Common myeloid progenitor, CD34-positive (primary cell): ENCODE measurements around the gene SPATA20.

ENCODE experiments used
- CTCF ChIA-PET: fragments of 350-600 bp; sonication (Branson Sonifier 250); formaldehyde crosslinking; loops from one replicate; lab custom pipeline; 2021; ENCODE audit warnings: antibody characterized with exemption; lab: Charles Lee
- POLR2A ChIA-PET: fragments of 350-600 bp; sonication (Branson Sonifier 250); formaldehyde crosslinking; loops from one replicate; lab custom pipeline; 2021; ENCODE audit warnings: antibody characterized with exemption; lab: Charles Lee
- DNase-seq, 3 donors: peaks; one replicate each; pipeline versions ENCODE4 v3.0.0 to v3.0.0-alpha.2; 2013
- H3K27ac ChIP-seq, 2 experiments: 1 replicate in 1 of 2; 2 replicates in 1 of 2; pipeline ENCODE4 v1.7.0; 2013; ENCODE audit warnings: inconsistent platforms in 2 of 2, low read length in 2 of 2, mild to moderate bottlenecking in 2 of 2, low read depth in 1 of 2, moderate library complexity in 1 of 2; ENCODE audit not compliant: severe bottlenecking in 2 of 2, insufficient read depth in 1 of 2, poor library complexity in 1 of 2
- H3K27me3 ChIP-seq, 5 experiments: replicated peaks in 2 of 5; 1 replicate in 3 of 5; 2 replicates in 2 of 5; pipeline versions ENCODE4 v1.6.1 to v1.7.0; 2013; ENCODE audit warnings: low read length in 4 of 5, mild to moderate bottlenecking in 2 of 5, moderate library complexity in 2 of 5, inconsistent platforms in 1 of 5; ENCODE audit not compliant: insufficient read depth in 5 of 5, control insufficient read depth in 4 of 5
- H3K36me3 ChIP-seq, 4 experiments: 1 replicate in 2 of 4; 2 replicates in 2 of 4; pipeline versions ENCODE4 v1.6.1 to v1.7.0; 2013; ENCODE audit warnings: low read length in 3 of 4, control low read depth in 1 of 4, mild to moderate bottlenecking in 1 of 4; ENCODE audit not compliant: control insufficient read depth in 4 of 4, insufficient read depth in 4 of 4
- H3K4me1 ChIP-seq, 4 experiments: 1 replicate in 3 of 4; 2 replicates in 1 of 4; pipeline versions ENCODE4 v1.6.1 to v1.7.1; 2013; ENCODE audit warnings: low read length in 3 of 4, mild to moderate bottlenecking in 3 of 4, control low read depth in 1 of 4, inconsistent platforms in 1 of 4, moderate library complexity in 1 of 4; ENCODE audit not compliant: control insufficient read depth in 4 of 4, insufficient read depth in 4 of 4; ENCODE audit errors: control extremely low read depth in 1 of 4
- H3K4me3 ChIP-seq, 7 experiments: 1 replicate in 4 of 7; 2 replicates in 3 of 7; pipeline versions ENCODE4 v1.5.1 to v1.7.0; 2013; ENCODE audit warnings: mild to moderate bottlenecking in 7 of 7, low read length in 6 of 7, moderate library complexity in 6 of 7, inconsistent platforms in 2 of 7, low read depth in 2 of 7, control low read depth in 1 of 7; ENCODE audit not compliant: insufficient read depth in 4 of 7, control insufficient read depth in 1 of 7; ENCODE audit errors: extremely low read depth in 1 of 7
- H3K9me3 ChIP-seq, 5 experiments: 1 replicate in 4 of 5; 2 replicates in 1 of 5; pipeline versions ENCODE4 v1.6.1 to v1.7.1; 2013; ENCODE audit warnings: low read length in 4 of 5, mild to moderate bottlenecking in 2 of 5, inconsistent platforms in 1 of 5, low read depth in 1 of 5, moderate library complexity in 1 of 5; ENCODE audit not compliant: control insufficient read depth in 4 of 5, insufficient read depth in 2 of 5; ENCODE audit errors: control extremely low read depth in 1 of 5
- WGBS: methylation state at CpG from one replicate; pipeline ENCODE4 v1.1.5; 2013; ENCODE audit not compliant: insufficient coverage; 5-methylcytosine and 5-hydroxymethylcytosine counted together

Gene SPATA20

GRCh38 chr17:50565402-50566350 lies 18.7 kb downstream of the SPATA20 start:
- Histone ChIP-seq H3K27me3 (peaks cover 0 to 71% (median 30%) of the 10 kb centered on the region in 5 experiments), H3K27ac (no peak overlapping the region), H3K4me1 (peaks cover 0 to 28% (median 20%) of the 10 kb centered on the region in 4 experiments), H3K4me3 (no peak overlapping the region), H3K36me3 (no peaks in the 10 kb centered on the region), H3K9me3 (no peaks in the 10 kb centered on the region)
- WGBS: 47% methylated on average over 8 of the region's 10 CpGs
- peak; percentile 28 to 65 (median 51) for DNase-seq
- ChIA-PET POLR2A (interaction anchor here (0.9 kb wide), 1 partner anchor 12 kb away, joined by 5 read pairs; no protein-coding TSS in a partner anchor), CTCF (interaction anchor here (3.4 kb wide), 1 partner anchor 10 kb away, joined by 10 read pairs; no protein-coding TSS in a partner anchor)

- WGBS: no CpG with 5 or more reads among the region's 2 CpGs
- POLR2A ChIA-PET: interaction anchor here (0.9 kb wide), 1 partner anchor 13 kb away, joined by 5 read pairs; no protein-coding TSS in a partner anchor
- no peak for DNase-seq
- Histone ChIP-seq H3K36me3 (no peaks in the 10 kb centered on the region), H3K4me3 (no peak overlapping the region), H3K9me3 (no peaks in the 10 kb centered on the region), H3K27ac (no peak overlapping the region), H3K4me1 (peaks cover 0 to 19% (median 11%) of the 10 kb centered on the region in 4 experiments), H3K27me3 (peaks cover 0 to 61% (median 30%) of the 10 kb centered on the region in 5 experiments)
- CTCF ChIA-PET: interaction anchor here (0.9 to 1.0 kb wide), 2 partner anchors 16 to 46 kb away, joined by 3 to 4 read pairs; no protein-coding TSS in a partner anchor
Measured at GRCh38 chr17:50566886-50567285, 19.9 kb downstream of the SPATA20 start.

GRCh38 chr17:50568659-50569058 lies 21.7 kb downstream of the SPATA20 start:
- CTCF ChIA-PET: no interaction called here
- peaks cover 0 to 45% (median 18%) of the 10 kb centered on the region in 5 experiments for H3K27me3 ChIP-seq
- POLR2A ChIA-PET: no interaction called here
- H3K36me3 ChIP-seq: no peaks in the 10 kb centered on the region
- peaks cover 0 to 9% (median 1%) of the 10 kb centered on the region in 4 experiments for H3K4me1 ChIP-seq
- no peak for DNase-seq
- no peak overlapping the region for H3K27ac ChIP-seq
- 83% methylated on average over 4 of the region's 12 CpGs for WGBS
- H3K4me3 ChIP-seq: no peak overlapping the region
- no peaks in the 10 kb centered on the region for H3K9me3 ChIP-seq

- WGBS: 96% methylated on average over 4 of the region's 7 CpGs
- H3K4me1 ChIP-seq: peaks cover 0 to 6% (median 1%) of the 10 kb centered on the region in 4 experiments
- ChIA-PET POLR2A (no interaction called here), CTCF (interaction anchor here (1.4 kb wide), 1 partner anchor 19 kb away, joined by 4 read pairs; no protein-coding TSS in a partner anchor)
- H3K27ac ChIP-seq: no peak overlapping the region
- no peaks in the 10 kb centered on the region for H3K36me3 ChIP-seq
- peaks cover 0 to 36% (median 13%) of the 10 kb centered on the region in 5 experiments for H3K27me3 ChIP-seq
- DNase-seq: no peak
- no peaks in the 10 kb centered on the region for H3K9me3 ChIP-seq
- no peak overlapping the region for H3K4me3 ChIP-seq
Measured at GRCh38 chr17:50569592-50569991, 22.6 kb downstream of the SPATA20 start.

GRCh38 chr17:50570032-50570431 lies 23.1 kb downstream of the SPATA20 start:
- DNase-seq: no peak
- H3K4me3 ChIP-seq: no peak overlapping the region
- H3K27ac ChIP-seq: no peak overlapping the region
- peaks cover 0 to 4% (median under 1%) of the 10 kb centered on the region in 4 experiments for H3K4me1 ChIP-seq
- CTCF ChIA-PET: interaction anchor here (0.9 to 1.4 kb wide), 3 partner anchors 19 to 91 kb away, joined by 3 to 4 read pairs (median 3); no protein-coding TSS in a partner anchor
- 95% methylated on average over 7 of the region's 8 CpGs for WGBS
- POLR2A ChIA-PET: no interaction called here
- no peaks in the 10 kb centered on the region for H3K9me3 ChIP-seq
- H3K27me3 ChIP-seq: peaks cover 0 to 31% (median 12%) of the 10 kb centered on the region in 5 experiments
- H3K36me3 ChIP-seq: no peaks in the 10 kb centered on the region

- 100% methylated on average over 3 of the region's 7 CpGs for WGBS
- H3K4me3 ChIP-seq: no peak overlapping the region
- H3K36me3 ChIP-seq: no peaks in the 10 kb centered on the region
- POLR2A ChIA-PET: interaction anchor here (0.6 kb wide), 2 partner anchors 65 to 76 kb away, joined by 3 to 4 read pairs; no protein-coding TSS in a partner anchor
- peaks cover 0 to 26% (median 12%) of the 10 kb centered on the region in 5 experiments for H3K27me3 ChIP-seq
- H3K9me3 ChIP-seq: no peaks in the 10 kb centered on the region
- DNase-seq: no peak
- H3K27ac ChIP-seq: no peak overlapping the region
- CTCF ChIA-PET: interaction anchor here (0.9 to 1.4 kb wide), 3 partner anchors 19 to 90 kb away, joined by 3 to 4 read pairs (median 3); no protein-coding TSS in a partner anchor
- H3K4me1 ChIP-seq: peaks cover 0 to under 1% (median 0%) of the 10 kb centered on the region in 4 experiments
Measured at GRCh38 chr17:50570528-50570927, 23.6 kb downstream of the SPATA20 start.
